Upper lobe of left lung (tissue), 6 donors: ENCODE results near the gene NT5DC4. TPM values are rescaled to one million over a fixed set of nuclear protein-coding genes. Genes with fewer than 3 reads are reported as not detected.

Experiments
- ATAC-seq, 2 donors: fragments of 200-7000 bp; cut with Tn5 transposase; one replicate each; pipeline ENCODE4 v1.9.1; 2022; ENCODE audit warnings: mild to moderate bottlenecking in 2 of 2, moderate library complexity in 2 of 2; ENCODE audit not compliant: low FRiP score in 2 of 2
- DNase-seq, 2 donors: peaks; one replicate each; pipeline ENCODE4 v3.0.0-alpha.2; 2019 to 2020
- H3K27ac ChIP-seq, 4 donors: fragments of 200-600 bp; sonication (generic); one replicate each; pipeline ENCODE4 v1.5.1; 2016 to 2019
- H3K27me3 ChIP-seq, 4 donors: fragments of 200-600 bp; sonication (generic); one replicate each; pipeline ENCODE4 v1.5.1; 2017 to 2019
- H3K36me3 ChIP-seq, 4 donors: fragments of 200-600 bp; sonication (generic); one replicate each; pipeline ENCODE4 v1.5.1; 2016 to 2019
- H3K4me1 ChIP-seq, 4 donors: fragments of 200-600 bp; sonication (generic); one replicate each; pipeline ENCODE4 v1.5.1; 2018 to 2019
- H3K4me3 ChIP-seq, 4 donors: fragments of 200-600 bp; sonication (generic); one replicate each; pipeline ENCODE4 v1.5.1; 2017 to 2019; ENCODE audit warnings: mild to moderate bottlenecking in 2 of 4, moderate library complexity in 1 of 4
- H3K9me3 ChIP-seq, 4 donors: fragments of 200-600 bp; sonication (generic); one replicate each; pipeline ENCODE4 v1.5.1; 2018 to 2019
- CTCF ChIP-seq, 6 experiments: fragments of 450-650 bp in 4 of 6; fragments of 200-600 bp in 2 of 6; sonication (generic) in 2 of 6; IDR thresholded peaks; one replicate each; pipeline ENCODE4 v1.5.1; 2016 to 2019; ENCODE audit warnings: antibody characterized with exemption in 6 of 6
- EP300 ChIP-seq, 4 donors: sonication (generic); formaldehyde crosslinking; IDR thresholded peaks; one replicate each; pipeline ENCODE4 v1.5.1; 2017; ENCODE audit warnings: antibody characterized with exemption in 4 of 4, control low read depth in 2 of 4
- POLR2A ChIP-seq, 4 donors: fragments of 450-650 bp; IDR thresholded peaks; one replicate each; pipeline ENCODE4 v1.5.1; 2016 to 2017; ENCODE audit warnings: antibody characterized with exemption in 4 of 4, mild to moderate bottlenecking in 2 of 4
- POLR2AphosphoS5 ChIP-seq, 2 donors: sonication (generic); formaldehyde crosslinking; IDR thresholded peaks; one replicate each; pipeline ENCODE4 v1.5.1; 2017; ENCODE audit warnings: antibody characterized with exemption in 2 of 2
- WGBS, 2 donors: methylation state at CpG; one replicate each; pipeline ENCODE4 v1.1.5; 2017 to 2018; 5-methylcytosine and 5-hydroxymethylcytosine counted together
- total RNA-seq, 6 donors: library from RNA; depleted of rRNA in 4 of 6; stranded (reverse); fragments of >200 nt in 4 of 6; gene quantifications; one replicate each; pipeline versions ENCODE4 v1.1.0 to v1.2.1, GENCODE V29; 2016 to 2021
- donor health status: DM: no; HTN: no; CAD: no; lungs with moderate emphysema.
- donor health status: DM: no; HTN: yes; CAD: no; lungs with severe emphysema.

Gene NT5DC4
- total RNA-seq, 6 donors from 2014 or later, result 0.55 to 5.2 (median 1.0) TPM; not detected in 2

- Histone ChIP-seq H3K4me3 (no peak overlapping the region), H3K4me1 (peaks cover 7 to 20% (median 14%) of the 10 kb centered on the region in 4 donors), H3K27me3 (no peaks in the 10 kb centered on the region), H3K36me3 (no peaks in the 10 kb centered on the region), H3K9me3 (no peaks in the 10 kb centered on the region), H3K27ac (no peak overlapping the region)
- DNase-seq (no peak), ATAC-seq (no peak)
- 47 to 55% methylated on average over 11 of the region's 11 CpGs for WGBS, 2 donors
- TF ChIP-seq EP300 (IDR thresholded peaks at IDR 0.05), result no peak
- TF ChIP-seq POLR2AphosphoS5 (IDR thresholded peaks at IDR 0.05), result no peak
- TF ChIP-seq POLR2A (IDR thresholded peaks at IDR 0.05), result no peak
These were observed 7.8 kb downstream of the NT5DC4 start for GRCh38 chr2:112728378-112729175.

- Histone ChIP-seq H3K4me3 (no peak overlapping the region), H3K9me3 (no peaks in the 10 kb centered on the region), H3K36me3 (no peaks in the 10 kb centered on the region), H3K4me1 (peaks cover 7 to 20% (median 15%) of the 10 kb centered on the region in 4 donors), H3K27ac (no peak overlapping the region), H3K27me3 (no peaks in the 10 kb centered on the region)
- DNase-seq (no peak), ATAC-seq (no peak)
- WGBS, 2 donors, result 74 to 83% methylated on average over 8 of the region's 8 CpGs
- TF ChIP-seq EP300 (IDR thresholded peaks at IDR 0.05), result no peak
- TF ChIP-seq POLR2A (IDR thresholded peaks at IDR 0.05), result no peak
- no peak for TF ChIP-seq CTCF (IDR thresholded peaks at IDR 0.05)
- TF ChIP-seq POLR2AphosphoS5 (IDR thresholded peaks at IDR 0.05), result no peak
These were observed 9.4 kb downstream of the NT5DC4 start for GRCh38 chr2:112730216-112730615.

- ATAC-seq (no peak), DNase-seq (no peak)
- no peaks in the 10 kb centered on the region for H3K36me3 ChIP-seq
- no peaks in the 10 kb centered on the region for H3K27me3 ChIP-seq
- WGBS, 2 donors, result 86 to 89% methylated on average over 5 of the region's 5 CpGs
- no peaks in the 10 kb centered on the region for H3K9me3 ChIP-seq
- no peak overlapping the region for H3K27ac ChIP-seq
- H3K4me3 ChIP-seq, result no peak overlapping the region
- peaks cover 7 to 20% (median 15%) of the 10 kb centered on the region in 4 donors for H3K4me1 ChIP-seq
- no peak for TF ChIP-seq EP300 (IDR thresholded peaks at IDR 0.05)
- no peak for TF ChIP-seq POLR2AphosphoS5 (IDR thresholded peaks at IDR 0.05)
- no peak for TF ChIP-seq CTCF (IDR thresholded peaks at IDR 0.05)
- TF ChIP-seq POLR2A (IDR thresholded peaks at IDR 0.05), result no peak
These were observed 10.0 kb downstream of the NT5DC4 start for GRCh38 chr2:112730791-112731190.

GRCh38 chr2:112731479-112731878 is 10.7 kb downstream of the NT5DC4 start:
- ATAC-seq (no peak), DNase-seq (no peak)
- Histone ChIP-seq H3K4me1 (peaks cover 5 to 17% (median 14%) of the 10 kb centered on the region in 4 donors), H3K4me3 (no peak overlapping the region), H3K9me3 (no peaks in the 10 kb centered on the region), H3K27ac (no peak overlapping the region), H3K36me3 (no peaks in the 10 kb centered on the region), H3K27me3 (no peaks in the 10 kb centered on the region)
- TF ChIP-seq POLR2A (IDR thresholded peaks at IDR 0.05) (no peak), CTCF (IDR thresholded peaks at IDR 0.05) (no peak), POLR2AphosphoS5 (IDR thresholded peaks at IDR 0.05) (no peak), EP300 (IDR thresholded peaks at IDR 0.05) (no peak)
- 82 to 95% methylated on average over 2 of the region's 2 CpGs for WGBS, 2 donors

GRCh38 chr2:112733456-112733855 is 12.6 kb downstream of the NT5DC4 start:
- no peak for TF ChIP-seq CTCF (IDR thresholded peaks at IDR 0.05)
- no peak for TF ChIP-seq EP300 (IDR thresholded peaks at IDR 0.05)
- TF ChIP-seq POLR2AphosphoS5 (IDR thresholded peaks at IDR 0.05), result no peak
- no peak for TF ChIP-seq POLR2A (IDR thresholded peaks at IDR 0.05)
- Histone ChIP-seq H3K9me3 (no peaks in the 10 kb centered on the region), H3K36me3 (no peaks in the 10 kb centered on the region), H3K4me1 (peaks cover 0 to 10% (median 8%) of the 10 kb centered on the region in 4 donors), H3K27ac (no peak overlapping the region), H3K4me3 (no peak overlapping the region), H3K27me3 (no peaks in the 10 kb centered on the region)
- WGBS, 2 donors, result 50 to 57% methylated on average over 4 of the region's 4 CpGs
- peak in 1 of 2 donors; percentile 30 for ATAC-seq
- DNase-seq, result no peak
